Measurements from ENCODE around the gene ARFRP1.

ARFRP1 gene

DNA sequence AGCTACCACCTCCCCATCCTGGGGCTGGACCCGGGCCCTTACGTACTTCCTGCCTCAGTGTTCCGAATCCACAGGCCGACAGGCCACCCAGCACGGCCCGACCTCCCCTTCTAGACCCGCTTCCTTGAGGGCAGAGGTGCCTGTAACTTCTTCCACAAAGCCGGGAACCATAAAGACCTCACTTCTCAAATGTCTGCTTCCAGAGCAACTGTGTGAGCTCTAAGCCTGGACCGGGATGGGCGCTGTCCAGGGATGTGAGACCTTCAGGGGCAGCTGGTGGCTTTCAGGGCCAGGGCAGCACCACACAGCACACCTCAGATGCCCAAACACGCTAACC is 41.1 kb upstream of the ARFRP1 start:
- no peak for TF ChIP-seq POLR2AphosphoS5 (IDR thresholded peaks at IDR 0.05; ENCODE audit: low read depth, low read length)
- TF ChIP-seq, protein P1, sequence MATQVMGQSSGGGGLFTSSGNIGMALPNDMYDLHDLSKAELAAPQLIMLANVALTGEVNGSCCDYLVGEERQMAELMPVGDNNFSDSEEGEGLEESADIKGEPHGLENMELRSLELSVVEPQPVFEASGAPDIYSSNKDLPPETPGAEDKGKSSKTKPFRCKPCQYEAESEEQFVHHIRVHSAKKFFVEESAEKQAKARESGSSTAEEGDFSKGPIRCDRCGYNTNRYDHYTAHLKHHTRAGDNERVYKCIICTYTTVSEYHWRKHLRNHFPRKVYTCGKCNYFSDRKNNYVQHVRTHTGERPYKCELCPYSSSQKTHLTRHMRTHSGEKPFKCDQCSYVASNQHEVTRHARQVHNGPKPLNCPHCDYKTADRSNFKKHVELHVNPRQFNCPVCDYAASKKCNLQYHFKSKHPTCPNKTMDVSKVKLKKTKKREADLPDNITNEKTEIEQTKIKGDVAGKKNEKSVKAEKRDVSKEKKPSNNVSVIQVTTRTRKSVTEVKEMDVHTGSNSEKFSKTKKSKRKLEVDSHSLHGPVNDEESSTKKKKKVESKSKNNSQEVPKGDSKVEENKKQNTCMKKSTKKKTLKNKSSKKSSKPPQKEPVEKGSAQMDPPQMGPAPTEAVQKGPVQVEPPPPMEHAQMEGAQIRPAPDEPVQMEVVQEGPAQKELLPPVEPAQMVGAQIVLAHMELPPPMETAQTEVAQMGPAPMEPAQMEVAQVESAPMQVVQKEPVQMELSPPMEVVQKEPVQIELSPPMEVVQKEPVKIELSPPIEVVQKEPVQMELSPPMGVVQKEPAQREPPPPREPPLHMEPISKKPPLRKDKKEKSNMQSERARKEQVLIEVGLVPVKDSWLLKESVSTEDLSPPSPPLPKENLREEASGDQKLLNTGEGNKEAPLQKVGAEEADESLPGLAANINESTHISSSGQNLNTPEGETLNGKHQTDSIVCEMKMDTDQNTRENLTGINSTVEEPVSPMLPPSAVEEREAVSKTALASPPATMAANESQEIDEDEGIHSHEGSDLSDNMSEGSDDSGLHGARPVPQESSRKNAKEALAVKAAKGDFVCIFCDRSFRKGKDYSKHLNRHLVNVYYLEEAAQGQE (IDR thresholded peaks at IDR 0.05; ENCODE audit: insufficient read depth in 1 of 2, low read depth in 2 of 2, low read length in 2 of 2) = no peak
- TF ChIP-seq FOXP2 (optimal IDR thresholded peaks at IDR 0.05; ENCODE audit: borderline replicate concordance, extremely low read depth, extremely low read length, insufficient read depth) = no peak
- TF ChIP-seq SIN3A (IDR thresholded peaks at IDR 0.05; ENCODE audit: borderline replicate concordance, insufficient read depth, low read length) = no peak
- TF ChIP-seq TAF1 (IDR thresholded peaks at IDR 0.05; ENCODE audit: borderline replicate concordance, insufficient read depth, low read length) = no peak

DNA sequence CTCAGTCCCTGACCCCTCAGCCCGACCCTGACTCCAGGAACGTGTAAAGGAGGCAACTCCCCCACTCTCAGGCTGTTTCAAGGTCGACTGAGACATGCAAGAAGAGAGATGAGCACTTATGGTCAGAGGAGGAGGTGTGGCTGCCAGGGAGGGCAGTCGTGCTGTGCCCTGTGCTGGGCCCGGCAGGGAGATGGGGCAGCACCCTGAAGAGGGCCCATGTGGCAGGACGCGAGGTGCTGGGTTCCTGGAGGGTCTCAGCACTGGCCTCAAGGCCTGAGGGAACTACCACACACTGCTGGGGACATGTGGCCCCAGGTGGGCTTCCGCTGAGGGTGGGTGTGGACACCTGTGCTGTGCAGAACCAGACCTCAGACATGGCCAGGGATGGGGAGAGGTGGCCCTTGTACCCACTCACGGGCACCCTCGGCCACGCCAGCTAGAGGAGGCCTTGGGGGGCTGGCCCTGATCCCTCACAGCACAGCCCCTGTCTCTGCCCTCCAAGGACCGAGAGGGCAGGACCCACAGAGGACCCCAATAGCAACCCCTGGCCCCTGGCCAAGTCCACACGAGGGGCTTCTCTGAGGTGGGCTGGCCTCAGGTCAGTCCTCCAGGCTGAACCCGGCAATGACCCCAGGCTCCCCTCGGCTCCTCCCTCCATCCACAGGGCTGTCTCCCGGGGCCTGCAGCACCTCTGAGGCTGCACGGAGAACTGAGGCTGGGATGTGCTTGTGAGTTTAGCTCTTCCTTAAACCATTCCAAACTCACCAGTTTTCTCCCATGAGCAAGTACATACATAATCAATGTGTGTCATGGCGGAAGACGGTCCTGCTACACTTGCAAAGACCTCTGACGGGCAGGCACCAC is 40.5 kb upstream of the ARFRP1 start:
- TF ChIP-seq TAF1 (IDR thresholded peaks at IDR 0.05; ENCODE audit: borderline replicate concordance, insufficient read depth, low read length) (no peak), SIN3A (IDR thresholded peaks at IDR 0.05; ENCODE audit: borderline replicate concordance, insufficient read depth, low read length) (no peak), POLR2AphosphoS5 (IDR thresholded peaks at IDR 0.05; ENCODE audit: low read depth, low read length) (no peak), FOXP2 (optimal IDR thresholded peaks at IDR 0.05; ENCODE audit: borderline replicate concordance, extremely low read depth, extremely low read length, insufficient read depth) (no peak)
- TF ChIP-seq, protein P1 (IDR thresholded peaks at IDR 0.05; ENCODE audit: insufficient read depth in 1 of 2, low read depth in 2 of 2, low read length in 2 of 2) = no peak

DNA sequence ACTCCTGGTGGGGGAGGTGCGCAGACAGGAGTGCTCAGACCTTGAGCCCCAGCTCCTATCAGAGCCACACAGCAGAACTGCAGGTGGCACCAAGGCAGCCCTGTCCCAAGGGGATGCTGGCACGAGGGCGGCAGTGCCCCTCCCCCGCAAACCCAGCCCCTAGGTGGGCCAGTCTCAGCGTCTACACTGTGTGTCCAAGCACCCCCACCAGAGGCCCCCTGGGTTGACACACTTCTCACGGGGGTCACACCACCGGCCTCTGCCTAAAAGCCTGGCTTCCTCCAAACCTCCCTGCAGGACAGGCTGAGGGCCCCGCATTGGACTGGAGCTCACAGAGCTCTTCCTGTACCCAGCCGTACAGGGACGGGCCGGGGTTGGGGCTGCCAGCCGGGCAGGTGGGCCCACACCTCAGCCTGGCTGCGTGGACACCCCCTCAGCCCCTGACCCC is 39.9 kb upstream of the ARFRP1 start:
- TF ChIP-seq SIN3A (IDR thresholded peaks at IDR 0.05; ENCODE audit: borderline replicate concordance, insufficient read depth, low read length) (no peak), TAF1 (IDR thresholded peaks at IDR 0.05; ENCODE audit: borderline replicate concordance, insufficient read depth, low read length) (no peak), POLR2AphosphoS5 (IDR thresholded peaks at IDR 0.05; ENCODE audit: low read depth, low read length) (no peak), FOXP2 (optimal IDR thresholded peaks at IDR 0.05; ENCODE audit: borderline replicate concordance, extremely low read depth, extremely low read length, insufficient read depth) (no peak)
- TF ChIP-seq, protein P1 (IDR thresholded peaks at IDR 0.05; ENCODE audit: insufficient read depth in 1 of 2, low read depth in 2 of 2, low read length in 2 of 2) = no peak

DNA sequence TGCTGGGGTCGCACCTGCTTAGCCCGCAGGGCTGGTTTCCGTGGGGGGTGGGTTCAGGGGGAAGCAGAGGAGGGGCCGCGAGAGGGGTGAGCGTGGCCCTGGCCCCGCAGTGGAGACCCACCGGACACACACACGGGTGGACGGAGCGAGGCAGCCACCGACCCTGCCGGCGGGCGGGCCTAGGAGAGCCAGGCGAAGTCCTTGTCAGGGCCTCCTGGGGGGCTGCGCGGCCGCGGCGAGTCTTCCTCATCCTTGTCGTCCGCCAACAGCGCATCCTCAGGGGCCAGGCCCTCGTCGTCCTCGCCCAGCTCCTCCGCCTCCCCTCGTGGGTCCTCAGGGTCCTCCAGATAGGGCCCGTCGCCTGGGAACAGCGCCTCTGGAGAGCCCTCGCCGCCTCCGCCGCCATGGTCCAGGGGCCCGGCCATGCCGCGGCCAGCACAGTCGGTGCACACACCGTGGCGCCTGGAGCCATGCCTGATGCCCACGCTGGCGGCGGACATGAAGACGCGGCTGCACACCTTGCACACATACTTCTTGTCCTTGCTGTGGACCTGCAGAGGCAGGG is 39.1 kb upstream of the ARFRP1 start:
- no peak for TF ChIP-seq TAF1 (IDR thresholded peaks at IDR 0.05; ENCODE audit: borderline replicate concordance, insufficient read depth, low read length)
- TF ChIP-seq FOXP2 (optimal IDR thresholded peaks at IDR 0.05; ENCODE audit: borderline replicate concordance, extremely low read depth, extremely low read length, insufficient read depth) = no peak
- no peak for TF ChIP-seq POLR2AphosphoS5 (IDR thresholded peaks at IDR 0.05; ENCODE audit: low read depth, low read length)
- no peak for TF ChIP-seq SIN3A (IDR thresholded peaks at IDR 0.05; ENCODE audit: borderline replicate concordance, insufficient read depth, low read length)
- TF ChIP-seq, protein P1 (IDR thresholded peaks at IDR 0.05; ENCODE audit: insufficient read depth in 1 of 2, low read depth in 2 of 2, low read length in 2 of 2) = no peak
